GM21367 (cell line): ENCODE results near the gene GOPC.
"Not testable (repeated sequence)": the region's sequence is repeated elsewhere in the genome, so short reads cannot be mapped to it uniquely, and the experiment has no call there.

Experiments used
- ATAC-seq: cut with Tn5 transposase; IDR thresholded peaks from one replicate; pipeline ENCODE4 v1.9.1; 2021; ENCODE audit not compliant: unreplicated experiment

The GOPC gene

DNA sequence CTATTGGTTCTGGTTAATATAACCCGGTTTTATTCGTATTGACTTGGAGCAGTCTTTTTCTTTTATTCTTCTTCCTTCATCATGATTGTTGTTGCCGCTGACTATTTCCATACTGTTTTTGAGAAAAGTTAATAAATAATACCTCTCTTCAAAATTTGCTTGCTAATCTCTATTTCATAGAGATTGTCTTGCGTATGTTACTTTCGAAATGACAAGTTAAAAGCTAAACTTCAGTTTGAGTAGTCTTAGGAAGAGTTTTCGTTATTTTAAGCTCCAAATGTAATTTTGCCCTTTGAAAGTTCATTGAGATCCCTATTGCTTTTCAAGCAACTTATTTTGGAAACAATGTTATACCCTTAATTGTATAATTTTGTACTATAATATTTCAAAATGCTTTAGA is 83.4 kb downstream of the GOPC start:
- ATAC-seq: no peak

DNA sequence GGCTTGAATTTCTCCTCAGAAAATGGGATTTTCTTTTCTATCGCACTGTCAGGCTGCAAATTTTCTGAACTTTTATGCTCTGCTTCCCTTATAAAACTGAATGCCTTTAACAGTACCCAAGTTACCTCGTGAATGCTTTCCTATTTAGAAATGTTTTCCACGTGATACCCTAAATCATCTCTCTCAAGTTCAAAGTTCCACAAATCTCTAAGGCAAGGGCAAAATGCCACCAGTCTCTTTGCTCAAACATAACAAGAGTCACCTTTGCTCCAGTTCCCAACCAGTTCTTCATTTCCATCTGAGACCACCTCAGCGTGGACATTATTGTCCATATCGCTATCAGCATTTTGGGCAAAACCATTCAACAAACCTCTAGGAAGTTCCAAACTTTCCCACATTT is 84.3 kb downstream of the GOPC start:
- ATAC-seq: not testable (repeated sequence)

DNA sequence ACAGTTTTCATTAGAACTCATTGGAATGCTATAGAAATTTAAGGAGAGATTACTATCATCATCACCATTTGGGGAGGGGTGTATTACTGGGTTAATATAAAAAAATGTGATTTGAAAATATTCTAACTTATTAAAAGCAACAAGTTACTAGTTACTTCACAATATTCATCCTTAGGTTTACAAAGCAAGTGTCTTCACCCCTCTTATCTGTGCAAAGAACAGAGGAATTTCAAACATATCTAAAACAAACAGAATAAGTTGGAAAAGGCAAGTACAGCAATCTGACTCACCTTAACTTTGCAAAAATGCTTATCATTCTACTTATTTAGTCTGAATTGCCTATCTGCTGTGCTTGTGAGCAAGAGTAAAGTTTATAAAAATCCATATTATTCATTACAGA is 87.0 kb downstream of the GOPC start:
- ATAC-seq: no peak

DNA sequence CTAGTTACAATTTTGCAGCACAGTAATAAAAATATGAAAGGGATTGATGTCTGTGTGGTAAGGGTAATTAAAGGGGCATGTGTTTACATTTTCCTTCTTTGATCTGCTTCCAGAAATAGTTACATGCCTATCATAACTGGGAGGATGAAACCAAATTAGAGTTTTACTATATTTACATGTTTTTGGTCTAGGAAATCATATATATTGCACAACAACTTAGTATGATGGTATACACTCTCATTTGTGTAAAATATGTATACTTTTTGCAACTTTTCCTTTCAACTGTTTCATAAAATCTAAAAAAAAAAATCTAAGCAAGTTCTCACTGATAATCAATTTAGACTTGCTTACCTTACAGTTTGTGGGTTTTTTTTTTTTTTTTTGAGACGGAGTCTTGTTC is 87.7 kb downstream of the GOPC start:
- ATAC-seq: no peak

DNA sequence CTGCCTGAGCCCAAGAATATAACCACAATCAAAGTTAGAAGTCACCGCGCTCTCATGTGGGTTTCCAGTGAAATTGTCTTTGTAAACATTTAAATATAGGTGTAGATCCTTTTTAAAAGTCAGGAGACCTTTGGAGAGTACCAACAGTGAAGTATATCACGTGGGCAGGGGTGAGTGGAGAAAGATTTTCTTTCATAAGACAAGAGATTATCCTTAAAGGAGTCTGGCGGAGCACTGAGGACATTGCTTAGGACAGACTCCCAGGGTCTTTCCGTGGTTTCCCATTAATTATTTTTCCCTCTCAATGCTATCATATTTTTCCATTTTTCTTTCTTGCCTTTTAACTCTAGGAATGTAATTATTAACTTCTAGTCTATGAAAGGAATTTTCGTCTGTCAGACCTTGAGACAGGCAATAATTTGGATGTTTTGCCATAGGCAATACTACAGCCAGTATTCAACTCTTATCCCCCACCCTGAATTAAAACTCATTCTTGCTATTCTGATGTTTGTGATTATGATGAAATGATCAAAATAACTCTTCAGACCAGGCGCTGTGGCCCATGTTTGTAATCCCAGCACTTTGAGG is 88.4 kb downstream of the GOPC start:
- ATAC-seq: no peak

DNA sequence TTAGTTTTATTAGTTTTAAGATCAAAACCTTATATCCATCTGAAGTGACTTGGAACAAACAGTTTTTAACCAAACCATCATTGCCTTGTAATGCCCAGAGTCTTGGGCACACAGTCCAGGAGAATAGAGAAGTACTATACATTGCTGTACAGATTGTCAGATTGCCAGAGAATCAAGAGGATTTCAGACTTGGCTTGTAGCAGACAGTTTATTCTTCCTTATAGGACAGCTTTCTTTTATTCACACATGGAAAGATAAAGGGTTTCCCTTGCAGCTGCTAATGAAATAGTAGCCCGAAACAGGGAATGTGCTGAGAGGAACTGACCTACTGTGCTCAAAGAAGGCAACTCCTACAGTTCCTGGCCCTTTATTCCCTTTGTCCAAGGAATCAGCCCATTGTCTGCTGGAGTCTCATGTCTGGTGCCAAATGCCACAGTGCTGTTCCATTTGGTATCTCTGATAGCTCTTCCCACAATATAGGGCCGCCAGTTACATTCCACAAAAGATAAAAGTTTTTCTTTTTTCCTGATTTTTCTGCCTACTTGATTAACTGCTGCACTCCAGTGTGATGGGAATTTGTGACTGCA is 89.2 kb downstream of the GOPC start:
- no peak for ATAC-seq

DNA sequence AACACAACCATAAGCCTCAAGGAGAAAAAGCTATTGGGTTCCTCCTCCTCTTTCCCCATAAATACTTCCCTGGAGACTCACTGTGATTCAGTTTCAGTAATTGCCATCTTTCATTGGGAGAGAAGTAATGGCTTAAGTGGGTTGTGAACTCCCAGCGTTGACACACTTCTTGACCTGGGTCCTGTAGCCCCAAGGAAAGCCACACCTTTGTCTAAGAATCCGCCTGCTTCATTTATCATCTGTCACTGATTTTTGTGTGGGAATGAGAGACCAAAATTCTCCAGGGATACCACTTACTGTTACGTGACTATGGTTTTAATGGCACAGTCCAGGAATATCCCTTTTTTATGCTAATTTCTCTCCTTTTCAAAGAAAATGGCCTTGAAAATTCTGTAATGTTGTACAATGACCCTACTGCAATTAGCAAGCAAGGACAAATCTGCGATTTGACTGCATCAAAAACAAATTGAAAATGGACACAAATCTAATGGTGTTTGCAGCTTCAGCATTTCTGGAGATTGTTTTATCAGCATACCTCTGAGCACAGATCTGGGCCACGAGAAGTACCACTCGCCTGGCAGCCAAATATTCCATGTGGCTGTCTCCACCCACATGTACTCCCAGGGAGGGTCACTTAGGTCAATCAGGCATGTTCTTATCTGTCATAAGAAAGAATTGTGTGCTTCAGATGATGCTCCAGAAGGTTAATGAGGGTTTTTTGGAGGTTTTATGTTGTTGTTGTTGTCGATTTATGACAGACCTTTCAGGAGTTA is 90.1 kb downstream of the GOPC start:
- no peak for ATAC-seq
